Measurements from ENCODE around the gene PTGR1. TPM values are rescaled to one million over a fixed set of nuclear protein-coding genes. Genes with fewer than 3 reads are reported as not detected.
"Not testable (repeated sequence)": the region's sequence is repeated elsewhere in the genome, so short reads cannot be mapped to it uniquely, and the experiment has no call there.

Gene PTGR1
- total and polyA plus RNA-seq, 3 donors from 2014 or later = 20.9 to 26.6 (median 20.9) TPM

DNA sequence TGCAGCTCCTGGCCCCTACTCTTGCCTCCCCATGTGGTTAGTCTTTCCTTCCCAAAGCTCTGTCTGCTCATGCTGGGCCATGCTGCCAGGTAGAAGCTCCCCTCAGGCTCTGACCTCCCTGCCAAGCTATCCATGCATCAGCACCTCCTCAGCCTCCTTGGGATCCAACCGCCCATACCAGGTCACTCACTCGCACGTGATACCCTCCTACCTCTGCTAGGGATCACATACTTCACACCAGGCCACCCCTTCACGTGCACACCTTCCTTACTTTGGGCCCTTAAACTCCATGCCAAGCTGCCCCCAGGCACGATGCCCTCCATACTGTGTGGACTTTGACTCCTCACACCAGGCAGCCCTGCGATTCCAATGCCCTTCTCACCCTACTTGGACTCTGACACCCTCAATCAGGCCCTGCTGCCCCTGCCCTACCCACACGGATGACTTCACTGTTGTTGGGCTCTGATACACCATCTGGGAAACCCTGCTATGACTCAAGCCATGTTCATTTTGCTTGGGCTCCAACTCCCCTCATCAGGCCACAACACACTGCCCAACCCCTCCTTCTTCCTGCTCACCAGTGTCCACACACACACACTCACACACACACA, 40.3 kb downstream of the PTGR1 start:
- 84 to 93% methylated on average over 7 of the region's 7 CpGs for WGBS, 2 donors
- intact Hi-C loops (cut with DNase I; ENCODE audit: low total_unique reads) = no loop called here

DNA sequence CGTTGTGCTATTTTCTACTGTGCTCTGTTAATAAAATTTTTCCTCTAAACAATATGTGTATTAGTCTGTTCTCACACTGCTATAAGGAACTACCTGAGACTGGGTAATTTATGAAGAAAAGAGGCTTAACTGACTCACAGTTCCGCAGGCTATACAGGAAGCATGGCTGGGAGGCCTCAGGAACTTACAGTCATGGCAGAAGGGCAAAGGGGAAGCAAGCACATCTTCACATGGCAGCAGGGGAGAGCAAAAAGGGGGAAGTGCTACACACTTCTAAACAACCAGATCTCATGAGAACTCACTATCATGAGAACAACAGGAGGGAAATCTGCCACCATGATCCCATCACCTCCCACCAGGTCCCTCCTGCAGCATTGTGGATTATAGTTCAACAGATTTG, 44.0 kb downstream of the PTGR1 start:
- intact Hi-C loops (cut with DNase I; ENCODE audit: low total_unique reads); H3K4me1 ChIP-seq; H3K9me3 ChIP-seq; DNase-seq; H3K4me3 ChIP-seq; H3K27ac ChIP-seq; H3K27me3 ChIP-seq; H3K36me3 ChIP-seq (ENCODE audit: low read depth, missing control alignments): not testable (repeated sequence)
- WGBS, 2 donors = 81 to 83% methylated on average over 2 of the region's 2 CpGs

More for the DNA sequence above, 40.3 kb downstream of the PTGR1 start:
- Histone ChIP-seq H3K4me1 (no peaks in the 10 kb centered on the region), H3K27ac (no peak overlapping the region), H3K36me3 (ENCODE audit: low read depth, missing control alignments) (no peaks in the 10 kb centered on the region), H3K9me3 (no peaks in the 10 kb centered on the region), H3K4me3 (no peak overlapping the region), H3K27me3 (no peaks in the 10 kb centered on the region)
- TF ChIP-seq POLR2A (IDR thresholded peaks at IDR 0.05) = no peak
- TF ChIP-seq, protein P1, sequence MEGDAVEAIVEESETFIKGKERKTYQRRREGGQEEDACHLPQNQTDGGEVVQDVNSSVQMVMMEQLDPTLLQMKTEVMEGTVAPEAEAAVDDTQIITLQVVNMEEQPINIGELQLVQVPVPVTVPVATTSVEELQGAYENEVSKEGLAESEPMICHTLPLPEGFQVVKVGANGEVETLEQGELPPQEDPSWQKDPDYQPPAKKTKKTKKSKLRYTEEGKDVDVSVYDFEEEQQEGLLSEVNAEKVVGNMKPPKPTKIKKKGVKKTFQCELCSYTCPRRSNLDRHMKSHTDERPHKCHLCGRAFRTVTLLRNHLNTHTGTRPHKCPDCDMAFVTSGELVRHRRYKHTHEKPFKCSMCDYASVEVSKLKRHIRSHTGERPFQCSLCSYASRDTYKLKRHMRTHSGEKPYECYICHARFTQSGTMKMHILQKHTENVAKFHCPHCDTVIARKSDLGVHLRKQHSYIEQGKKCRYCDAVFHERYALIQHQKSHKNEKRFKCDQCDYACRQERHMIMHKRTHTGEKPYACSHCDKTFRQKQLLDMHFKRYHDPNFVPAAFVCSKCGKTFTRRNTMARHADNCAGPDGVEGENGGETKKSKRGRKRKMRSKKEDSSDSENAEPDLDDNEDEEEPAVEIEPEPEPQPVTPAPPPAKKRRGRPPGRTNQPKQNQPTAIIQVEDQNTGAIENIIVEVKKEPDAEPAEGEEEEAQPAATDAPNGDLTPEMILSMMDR (IDR thresholded peaks at IDR 0.05) = no peak
- DNase-seq = no peak

DNA sequence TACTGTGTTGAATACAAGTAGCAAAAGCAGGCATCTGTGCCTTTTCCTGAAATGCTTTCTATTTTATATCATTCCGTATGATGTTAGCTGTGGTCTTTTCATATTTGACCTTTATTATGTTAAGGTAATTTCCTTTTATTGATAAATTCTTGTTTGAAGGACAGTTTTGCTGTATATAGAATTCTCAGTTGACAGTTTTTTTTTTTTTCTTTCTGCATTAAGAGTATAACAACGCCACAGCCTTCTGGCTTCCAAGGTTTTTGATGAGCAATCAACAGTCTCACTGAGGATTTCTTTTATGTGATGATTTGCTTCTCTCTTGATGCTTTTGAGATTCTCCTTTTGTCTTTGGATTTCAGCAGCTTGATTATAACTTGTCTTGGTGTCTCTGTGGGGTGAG, 50.8 kb downstream of the PTGR1 start:
- Histone ChIP-seq H3K36me3 (ENCODE audit: low read depth, missing control alignments) (no peaks in the 10 kb centered on the region), H3K27me3 (no peaks in the 10 kb centered on the region), H3K9me3 (no peaks in the 10 kb centered on the region), H3K4me1 (no peaks in the 10 kb centered on the region), H3K27ac (no peak overlapping the region), H3K4me3 (no peak overlapping the region)
- intact Hi-C loops (cut with DNase I; ENCODE audit: low total_unique reads) = no loop called here
- no peak for DNase-seq
- 94 to 96% methylated on average over 2 of the region's 2 CpGs for WGBS, 2 donors
- TF ChIP-seq POLR2A (IDR thresholded peaks at IDR 0.05) = no peak
- TF ChIP-seq, protein P1 (IDR thresholded peaks at IDR 0.05) = no peak

GRCh38 chr9:111542497-111543254, 56.8 kb downstream of the PTGR1 start:
- Histone ChIP-seq H3K36me3 (ENCODE audit: low read depth, missing control alignments) (no peaks in the 10 kb centered on the region), H3K9me3 (no peaks in the 10 kb centered on the region)

DNA sequence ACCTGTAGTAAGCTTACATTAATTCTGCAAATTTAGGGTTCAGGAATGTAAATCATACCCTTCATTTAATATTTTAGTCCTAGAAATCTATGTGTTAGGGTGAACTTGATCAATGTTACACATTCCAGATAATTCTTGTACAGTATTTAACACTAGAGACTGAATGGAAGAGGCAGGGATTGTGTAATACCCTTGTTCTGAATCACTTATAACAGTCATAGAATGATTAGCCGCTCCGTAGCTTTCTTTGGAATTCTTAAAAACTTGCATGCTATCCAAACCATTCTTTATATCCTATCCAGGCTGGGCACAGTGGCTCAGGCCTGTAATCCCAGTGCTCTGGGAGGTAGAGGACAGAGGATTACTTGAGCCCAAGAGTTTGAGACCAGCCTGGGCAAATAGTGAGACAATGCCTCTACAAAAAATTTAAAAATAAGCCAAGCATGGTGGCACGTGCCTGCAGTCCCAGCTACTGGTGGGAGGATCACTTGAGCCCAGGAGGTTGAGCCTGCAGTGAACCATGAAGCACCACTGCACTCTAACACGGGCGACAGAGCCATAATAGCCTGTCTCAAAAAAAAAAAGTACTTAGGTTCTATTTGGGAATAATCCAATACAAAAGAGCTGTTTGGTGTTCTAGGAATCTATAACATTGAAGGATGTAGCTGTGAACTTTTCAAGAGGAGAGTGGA, 66.2 kb downstream of the PTGR1 start:
- H3K27ac ChIP-seq = no peak overlapping the region
- TF ChIP-seq, protein P1 (IDR thresholded peaks at IDR 0.05) = no peak
- DNase-seq = no peak
- no peaks in the 10 kb centered on the region for H3K9me3 ChIP-seq
- no peaks in the 10 kb centered on the region for H3K36me3 ChIP-seq (ENCODE audit: low read depth, missing control alignments)
- H3K4me1 ChIP-seq = no peaks in the 10 kb centered on the region
- no peaks in the 10 kb centered on the region for H3K27me3 ChIP-seq
- no peak overlapping the region for H3K4me3 ChIP-seq
- intact Hi-C loops (cut with DNase I; ENCODE audit: low total_unique reads) = no loop called here
- WGBS, 2 donors = 89 to 94% methylated on average over 5 of the region's 5 CpGs

More at GRCh38 chr9:111542497-111543254, 56.8 kb downstream of the PTGR1 start:
- WGBS, 2 donors = 94 to 97% methylated on average over 11 of the region's 11 CpGs
- no peak for DNase-seq
- intact Hi-C loops (cut with DNase I; ENCODE audit: low total_unique reads) = no loop called here
- Histone ChIP-seq H3K4me3 (no peak overlapping the region), H3K27ac (no peak overlapping the region), H3K4me1 (no peaks in the 10 kb centered on the region), H3K27me3 (no peaks in the 10 kb centered on the region)
- no peak for TF ChIP-seq POLR2A (IDR thresholded peaks at IDR 0.05)
- TF ChIP-seq, protein P1 (IDR thresholded peaks at IDR 0.05) = no peak
